Brain pericyte (primary cell): ENCODE data around the gene SS18L1.
"Not testable (repeated sequence)": the region's sequence is repeated elsewhere in the genome, so short reads cannot be mapped to it uniquely, and the experiment has no call there.

Source experiments
- DNase-seq: peaks from one replicate; pipeline ENCODE4 v3.0.0-alpha.2; 2012; ENCODE audit warnings: low read depth, low spot score

Gene SS18L1

GRCh38 chr20:62136283-62137091, 7.1 kb upstream of the SS18L1 start:
- DNase-seq: no peak

- no peak for DNase-seq
Observed at GRCh38 chr20:62137092-62137384, 6.5 kb upstream of the SS18L1 start.

GRCh38 chr20:62137478-62138203, 5.9 kb upstream of the SS18L1 start:
- no peak for DNase-seq

GRCh38 chr20:62138204-62138543, 5.4 kb upstream of the SS18L1 start:
- DNase-seq: no peak

- no peak for DNase-seq
Observed at GRCh38 chr20:62138912-62139311, 4.7 kb upstream of the SS18L1 start.

- DNase-seq: no peak
Observed at GRCh38 chr20:62139636-62140035, 3.9 kb upstream of the SS18L1 start.

- DNase-seq: no peak
Observed at GRCh38 chr20:62141043-62141396, 2.5 kb upstream of the SS18L1 start.

GRCh38 chr20:62141397-62142251, 1.9 kb upstream of the SS18L1 start:
- DNase-seq: no peak

- DNase-seq: no peak
Observed at GRCh38 chr20:62142252-62143080, 1.1 kb upstream of the SS18L1 start.

- DNase-seq: no peak
Observed at GRCh38 chr20:62143957-62144825, 622 bp downstream of the SS18L1 start.

- no peak for DNase-seq
Observed at GRCh38 chr20:62145688-62146018, 2.1 kb downstream of the SS18L1 start.

GRCh38 chr20:62146019-62146755, 2.6 kb downstream of the SS18L1 start:
- no peak for DNase-seq

- no peak for DNase-seq
Observed at GRCh38 chr20:62147125-62147524, 3.6 kb downstream of the SS18L1 start.

- DNase-seq: no peak
Observed at GRCh38 chr20:62147528-62147927, 4.0 kb downstream of the SS18L1 start.

GRCh38 chr20:62148383-62148782, 4.8 kb downstream of the SS18L1 start:
- not testable (repeated sequence) for DNase-seq

GRCh38 chr20:62148908-62149314, 5.3 kb downstream of the SS18L1 start:
- no peak for DNase-seq

- DNase-seq: no peak
Observed at GRCh38 chr20:62149532-62150309, 6.2 kb downstream of the SS18L1 start.

- no peak for DNase-seq
Observed at GRCh38 chr20:62150310-62150575, 6.7 kb downstream of the SS18L1 start.

GRCh38 chr20:62151225-62151624, 7.7 kb downstream of the SS18L1 start:
- DNase-seq: no peak
